AG09309 (cell line): ENCODE data around the gene SIRT6.

Source experiments
- DNase-seq: peaks from one replicate; pipeline ENCODE4 v3.0.0-alpha.2; 2010; ENCODE audit warnings: low read depth
- H3K4me3 ChIP-seq: 2 replicates; pipeline ENCODE4 v1.5.1; 2011; ENCODE audit warnings: mild to moderate bottlenecking, low read depth, low read length, moderate library complexity; ENCODE audit not compliant: control insufficient read depth
- TF ChIP-seq, protein P1 (sequence below): IDR thresholded peaks from 2 replicates; pipeline ENCODE4 v1.5.1; 2011; ENCODE audit warnings: mild to moderate bottlenecking, low read depth, low read length, inconsistent platforms; ENCODE audit not compliant: insufficient read depth, control insufficient read depth; ENCODE audit errors: missing control alignments

The SIRT6 gene

DNA sequence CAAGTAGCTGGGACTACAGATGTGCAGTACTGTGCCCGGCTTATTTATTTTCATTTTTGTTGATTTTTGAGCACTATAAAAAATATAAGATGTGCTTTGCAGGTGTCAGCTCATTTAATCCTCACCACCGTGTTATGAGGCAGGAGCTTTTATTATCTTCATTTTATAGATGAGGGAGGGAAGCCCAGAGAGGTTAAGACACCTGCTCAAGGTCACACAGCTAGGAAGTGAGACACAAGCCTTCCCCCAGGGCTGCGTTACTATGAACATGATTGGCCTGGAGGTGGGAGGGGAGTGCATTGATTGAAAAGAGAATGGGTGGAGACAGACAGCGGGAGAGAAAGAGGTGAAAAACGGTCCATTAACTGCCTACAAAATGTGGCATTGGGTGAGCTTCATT is 7.3 kb upstream of the SIRT6 start:
- H3K4me3 ChIP-seq, result no peak overlapping the region
- no peak for DNase-seq
- TF ChIP-seq, protein P1, sequence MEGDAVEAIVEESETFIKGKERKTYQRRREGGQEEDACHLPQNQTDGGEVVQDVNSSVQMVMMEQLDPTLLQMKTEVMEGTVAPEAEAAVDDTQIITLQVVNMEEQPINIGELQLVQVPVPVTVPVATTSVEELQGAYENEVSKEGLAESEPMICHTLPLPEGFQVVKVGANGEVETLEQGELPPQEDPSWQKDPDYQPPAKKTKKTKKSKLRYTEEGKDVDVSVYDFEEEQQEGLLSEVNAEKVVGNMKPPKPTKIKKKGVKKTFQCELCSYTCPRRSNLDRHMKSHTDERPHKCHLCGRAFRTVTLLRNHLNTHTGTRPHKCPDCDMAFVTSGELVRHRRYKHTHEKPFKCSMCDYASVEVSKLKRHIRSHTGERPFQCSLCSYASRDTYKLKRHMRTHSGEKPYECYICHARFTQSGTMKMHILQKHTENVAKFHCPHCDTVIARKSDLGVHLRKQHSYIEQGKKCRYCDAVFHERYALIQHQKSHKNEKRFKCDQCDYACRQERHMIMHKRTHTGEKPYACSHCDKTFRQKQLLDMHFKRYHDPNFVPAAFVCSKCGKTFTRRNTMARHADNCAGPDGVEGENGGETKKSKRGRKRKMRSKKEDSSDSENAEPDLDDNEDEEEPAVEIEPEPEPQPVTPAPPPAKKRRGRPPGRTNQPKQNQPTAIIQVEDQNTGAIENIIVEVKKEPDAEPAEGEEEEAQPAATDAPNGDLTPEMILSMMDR, result no peak

DNA sequence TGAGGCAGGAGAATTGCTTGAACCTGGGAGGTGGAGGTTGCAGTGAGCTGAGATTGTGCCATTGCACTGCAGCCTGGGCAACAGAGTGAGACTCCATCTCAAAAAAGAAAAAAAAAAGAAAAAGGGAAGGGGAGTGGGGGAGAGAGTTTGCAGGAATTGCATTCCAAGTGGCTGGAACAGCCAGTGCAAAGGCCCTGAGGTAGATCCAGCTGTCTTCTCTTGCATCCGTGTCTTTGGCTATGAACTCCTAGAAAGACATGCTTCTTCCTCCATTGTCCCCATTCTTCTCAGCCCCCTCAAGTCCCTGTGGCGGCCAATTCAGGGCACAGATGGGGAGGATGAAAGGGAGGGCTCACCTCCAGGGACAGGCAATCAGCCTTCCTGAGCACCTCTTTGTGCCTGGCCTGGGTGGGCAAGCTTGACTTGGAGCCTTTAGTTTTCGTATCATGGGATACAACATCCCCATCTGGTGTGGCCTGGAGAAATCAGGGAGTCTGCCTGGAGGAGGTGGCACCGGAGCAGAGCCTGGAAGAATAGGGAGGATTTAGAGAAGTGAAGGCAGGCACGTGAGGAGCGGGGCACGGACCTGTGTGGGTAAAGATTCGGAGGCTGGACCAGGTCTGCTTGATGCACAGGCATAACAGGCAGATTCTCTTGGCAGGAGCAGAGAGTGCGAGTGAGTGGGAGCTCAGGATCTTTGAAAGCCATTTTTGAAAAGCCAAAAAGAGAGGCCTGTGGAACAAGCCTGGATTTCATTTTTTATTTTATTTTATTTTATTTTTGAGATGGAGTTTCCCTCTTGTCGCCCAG is 5.2 kb upstream of the SIRT6 start:
- no peak for DNase-seq
- no peak overlapping the region for H3K4me3 ChIP-seq
- TF ChIP-seq, protein P1, result no peak

DNA sequence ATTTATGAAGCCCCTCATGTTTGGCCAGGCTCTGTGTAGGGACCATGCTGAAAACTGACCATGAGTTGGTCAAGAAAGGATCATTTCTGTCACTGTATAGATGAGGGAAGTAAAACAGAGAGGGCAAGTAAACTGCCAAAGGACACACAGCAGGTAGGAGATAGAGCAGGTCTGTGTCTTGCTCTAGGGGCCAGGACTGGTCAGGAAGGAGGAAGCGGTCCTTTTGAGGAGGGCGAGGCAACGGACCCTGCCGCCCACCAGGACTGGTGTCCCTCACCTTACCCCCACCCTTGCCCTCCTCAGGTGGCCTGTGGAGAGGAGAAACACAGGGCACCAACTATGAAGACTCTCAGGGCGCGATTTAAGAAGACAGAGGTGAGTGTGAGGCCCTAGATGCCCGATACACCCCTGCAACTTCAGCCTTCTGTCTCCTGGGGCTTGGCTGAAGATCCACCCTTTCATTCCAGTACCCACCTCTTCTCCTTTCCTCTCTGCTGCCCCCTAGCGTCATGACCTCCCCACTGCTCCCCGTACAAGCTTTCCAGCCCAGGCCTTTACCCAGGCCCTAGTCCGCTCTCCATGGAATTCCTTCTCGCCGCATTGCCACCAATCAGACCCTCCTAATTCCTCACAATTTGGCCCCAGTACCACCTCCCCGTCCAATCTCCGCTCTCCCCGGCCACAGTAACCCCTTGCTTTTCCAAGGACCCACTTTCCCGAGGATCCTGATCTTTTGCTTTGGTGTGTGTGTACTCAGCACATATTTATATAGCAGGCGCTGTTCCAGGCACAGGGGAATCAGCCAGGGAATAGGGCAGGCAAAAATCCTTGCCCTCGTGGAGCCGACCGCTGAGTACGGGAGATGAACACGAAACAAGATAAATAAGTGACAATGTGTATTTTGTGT is 4.0 kb upstream of the SIRT6 start:
- no peak for DNase-seq
- H3K4me3 ChIP-seq, result no peak overlapping the region
- TF ChIP-seq, protein P1, result peak; percentile 92

DNA sequence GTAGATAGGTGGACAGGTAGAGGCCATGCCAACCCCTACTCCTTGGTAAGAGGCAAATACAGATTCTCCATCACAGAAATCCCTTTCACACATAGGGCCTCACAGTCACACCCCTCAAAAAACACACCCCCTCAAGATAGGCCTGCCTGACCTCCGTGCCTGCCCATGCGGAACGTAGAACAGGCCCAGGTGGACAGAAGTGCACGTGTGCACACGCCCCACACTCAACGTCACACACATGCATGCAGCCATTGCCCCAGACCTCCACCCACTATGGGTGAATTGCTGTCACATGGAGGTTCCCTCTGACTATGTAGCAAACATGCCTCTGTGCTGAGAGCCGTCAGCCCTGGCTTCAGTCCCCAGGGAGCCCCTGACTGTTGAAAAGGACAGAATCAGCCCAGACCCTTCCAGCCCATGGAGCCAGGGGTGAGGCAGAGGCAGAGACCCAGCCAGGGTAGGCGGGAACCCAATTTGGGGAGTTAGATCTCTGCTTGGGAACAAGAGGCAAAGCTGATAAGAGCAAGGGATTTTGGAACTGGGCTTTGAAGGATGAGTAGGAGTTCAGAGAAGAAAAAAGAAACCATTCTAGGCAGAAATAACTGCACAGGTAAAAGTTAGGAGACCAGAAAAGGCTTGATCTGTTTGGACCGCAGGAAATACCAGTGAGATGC is 3.2 kb upstream of the SIRT6 start:
- no peak overlapping the region for H3K4me3 ChIP-seq
- TF ChIP-seq, protein P1, result no peak
- DNase-seq, result no peak

DNA sequence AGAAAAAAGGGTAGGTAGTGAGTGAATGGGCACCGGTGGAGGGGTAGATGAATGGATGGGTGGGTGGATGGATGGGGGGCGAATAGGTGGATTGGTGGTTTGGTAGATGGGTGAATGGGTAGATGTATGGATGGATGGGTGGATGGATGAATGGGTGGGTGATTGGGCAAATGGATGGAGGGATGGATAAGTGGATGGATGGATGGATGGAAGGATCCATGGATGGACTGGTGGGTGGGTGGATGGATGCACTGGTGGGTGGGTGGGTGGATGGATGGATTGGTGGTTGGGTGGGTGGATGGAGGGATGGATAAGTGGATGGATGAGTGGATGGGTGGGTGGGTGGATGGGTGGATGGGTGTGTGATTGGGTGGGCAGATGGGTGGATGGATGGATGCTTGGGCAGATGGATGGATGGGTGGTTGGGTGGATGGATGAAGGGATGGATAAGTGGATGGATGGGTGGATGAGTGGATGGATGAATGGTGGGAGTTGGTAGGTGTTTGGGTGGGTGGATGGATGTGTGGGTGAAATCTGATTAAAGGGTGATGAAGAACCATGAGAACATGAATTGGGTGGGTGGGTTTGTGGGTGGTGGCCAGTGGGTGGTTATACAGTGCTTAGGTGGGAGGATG is 2.5 kb upstream of the SIRT6 start:
- TF ChIP-seq, protein P1, result no peak
- H3K4me3 ChIP-seq, result no peak overlapping the region
- no peak for DNase-seq

DNA sequence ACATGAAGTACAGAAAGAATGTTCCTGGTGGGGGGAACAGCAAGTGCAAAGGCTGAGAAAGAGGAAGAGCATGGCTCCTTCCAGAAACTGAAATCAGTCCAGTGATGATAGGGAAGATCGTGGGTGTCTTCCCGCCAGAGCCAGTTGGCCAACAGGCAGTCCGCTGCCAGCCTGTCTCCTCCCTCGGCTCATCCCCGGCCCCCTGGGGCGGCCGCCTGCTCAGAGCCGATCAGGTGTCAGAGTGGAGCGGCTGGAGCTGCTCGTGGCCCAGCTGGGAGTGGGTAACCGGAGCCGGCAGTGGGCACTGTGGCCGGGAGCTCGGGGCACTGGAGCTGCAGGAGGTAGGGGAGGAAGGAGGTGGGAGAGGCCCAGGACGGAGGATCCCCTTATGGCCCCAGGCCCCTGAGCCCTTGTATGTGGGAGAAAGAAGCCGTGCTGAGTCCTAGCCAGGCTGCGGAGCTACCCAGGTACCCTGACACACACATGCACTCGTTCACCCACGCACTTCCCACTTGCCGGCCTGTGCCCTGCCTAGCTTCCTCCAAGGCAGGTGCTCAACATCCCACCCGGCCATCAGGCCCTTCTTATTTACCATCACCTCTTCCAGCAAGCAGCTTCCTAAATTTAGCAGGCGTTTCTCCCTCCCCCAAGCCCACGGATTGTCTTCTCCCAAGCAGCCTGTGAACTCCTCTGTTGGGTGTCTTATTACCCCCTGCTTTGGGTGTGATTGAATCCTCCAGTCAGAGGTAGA is 1.8 kb upstream of the SIRT6 start:
- DNase-seq, result no peak
- TF ChIP-seq, protein P1, result no peak
- H3K4me3 ChIP-seq, result no peak overlapping the region
